ENCODE results near the gene MAPK12. TPM values are rescaled to one million over a fixed set of nuclear protein-coding genes. Genes with fewer than 3 reads are reported as not detected.

Gene MAPK12
- total and polyA plus RNA-seq, 2 of the 8 experiments (the other 6 are each of a cell fraction or from before 2014, with no cell fraction given), result 17.3 to 20.3 TPM

DNA sequence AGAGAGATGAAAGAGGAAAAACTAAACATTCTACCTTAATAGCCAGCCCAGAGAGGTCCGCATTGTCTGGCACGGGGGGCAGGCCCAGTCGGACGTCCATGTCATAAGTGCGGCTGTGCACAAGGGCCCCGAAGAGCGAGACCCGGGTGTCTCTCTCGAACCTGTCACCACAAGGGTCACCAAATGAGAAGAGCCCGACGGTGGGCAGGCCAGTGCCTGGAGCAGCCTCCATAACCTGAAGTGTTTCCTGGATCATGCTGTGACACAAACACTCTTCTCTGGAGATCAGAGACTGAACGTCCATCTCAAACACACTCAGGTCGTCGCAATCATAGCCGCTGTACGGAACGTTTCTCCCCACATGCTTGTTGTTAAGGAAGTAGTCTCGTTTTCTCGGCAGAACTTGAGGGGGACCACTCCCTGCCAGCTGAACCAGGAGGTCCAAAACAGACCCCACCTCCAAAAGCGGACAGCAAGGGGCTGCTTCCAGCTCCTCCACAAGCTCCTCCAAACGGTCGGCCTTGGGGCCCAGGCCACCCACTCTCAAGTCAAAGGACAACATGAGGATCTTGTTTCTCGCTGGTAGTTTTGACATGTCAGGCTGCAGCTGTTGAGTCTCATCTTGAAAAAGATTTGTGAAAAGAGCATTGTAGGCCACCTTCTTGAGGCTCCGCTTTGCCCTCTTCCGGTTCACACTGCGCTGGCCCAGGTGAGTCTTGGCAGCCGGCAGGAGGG is 17.6 kb downstream of the MAPK12 start (continued):
- TF ChIP-seq SAP30 (IDR thresholded peaks at IDR 0.05; ENCODE audit: insufficient read depth, insufficient replicate concordance, low read length), result no peak

Measured in H1 (cell line).